T-helper 2 cell treated with Interferon-gamma antibody and Interleukin-4, amounts not matched to agents 100 ng/mL and 5 ng/mL, for 36 hours (primary cell): ENCODE results near the gene HRH3. TPM values are rescaled to one million over a fixed set of nuclear protein-coding genes. Genes with fewer than 3 reads are reported as not detected.

Experiments used
- intact Hi-C: fragments of 100-400 bp; cut with micrococcal nuclease; formaldehyde crosslinking; loops from one replicate; pipeline ENCODE4 v1.15.1; 2023
- total RNA-seq: library from RNA; stranded (reverse); gene quantifications from 2 replicates; pipeline ENCODE4 v1.2.3, GENCODE V29; 2022

Gene HRH3
- total RNA-seq, 1 donor from 2014 or later, result not detected

GRCh38 chr20:62230696-62231095 lies 10.6 kb upstream of the HRH3 start:
- intact Hi-C loops, result no loop called here

- intact Hi-C loops, result no loop called here
Measured at GRCh38 chr20:62230276-62230675, 10.2 kb upstream of the HRH3 start.

- intact Hi-C loops, result no loop called here
Measured at GRCh38 chr20:62229667-62230066, 9.6 kb upstream of the HRH3 start.

GRCh38 chr20:62228982-62229545 lies 9.0 kb upstream of the HRH3 start:
- intact Hi-C loops, result no loop called here

GRCh38 chr20:62227977-62228958 lies 8.2 kb upstream of the HRH3 start:
- intact Hi-C loops, result no loop called here

- intact Hi-C loops, result no loop called here
Measured at GRCh38 chr20:62227591-62227976, 7.5 kb upstream of the HRH3 start.

- intact Hi-C loops, result no loop called here
Measured at GRCh38 chr20:62226707-62227590, 6.9 kb upstream of the HRH3 start.

GRCh38 chr20:62225820-62226635 lies 6.0 kb upstream of the HRH3 start:
- intact Hi-C loops, result no loop called here

GRCh38 chr20:62225026-62225425 lies 4.9 kb upstream of the HRH3 start:
- intact Hi-C loops, result no loop called here

- intact Hi-C loops, result no loop called here
Measured at GRCh38 chr20:62224113-62224855, 4.2 kb upstream of the HRH3 start.

- intact Hi-C loops, result no loop called here
Measured at GRCh38 chr20:62223571-62223970, 3.5 kb upstream of the HRH3 start.

GRCh38 chr20:62222972-62223371 lies 2.9 kb upstream of the HRH3 start:
- intact Hi-C loops, result no loop called here

- intact Hi-C loops, result no loop called here
Measured at GRCh38 chr20:62222266-62222850, 2.3 kb upstream of the HRH3 start.

- intact Hi-C loops, result no loop called here
Measured at GRCh38 chr20:62220666-62221568, 839 bp upstream of the HRH3 start.

GRCh38 chr20:62219101-62219991 lies 732 bp downstream of the HRH3 start:
- intact Hi-C loops, result no loop called here

- intact Hi-C loops, result no loop called here
Measured at GRCh38 chr20:62217913-62218773, 1.9 kb downstream of the HRH3 start.
